HCT116 (cell line): Measurements from ENCODE around the gene FADD. TPM values are rescaled to one million over a fixed set of nuclear protein-coding genes. Genes with fewer than 3 reads are reported as not detected.

Source experiments
- ATAC-seq: fragments of 200-7000 bp; cut with Tn5 transposase; 2 replicates; pipeline ENCODE4 v1.9.1; 2020; ENCODE audit warnings: mild to moderate bottlenecking, moderate library complexity
- BruUV-seq: library from RNA; stranded (reverse); fragments of 400-500 nt; replicated peaks from 2 replicates; lab custom pipeline; 2021; lab: Mats Ljungman, UMichigan
- CTCF ChIA-PET: fragments of 300-600 bp; sonication (Branson Sonifier 250); formaldehyde crosslinking; loops from one replicate; lab custom pipeline; 2021; ENCODE audit warnings: antibody characterized with exemption; lab: Charles Lee
- POLR2A ChIA-PET: fragments of 300-600, 350-600 bp; sonication (Branson Sonifier 250); formaldehyde crosslinking; loops from one replicate; lab custom pipeline; 2021; ENCODE audit warnings: antibody characterized with exemption; lab: Charles Lee
- RAD21 ChIA-PET, 2 experiments: fragments of 300-600 bp; sonication (Branson Sonifier 250); formaldehyde crosslinking; loops; one replicate each; lab custom pipeline; 2023; ENCODE audit warnings: low total read pairs in 2 of 2; ENCODE audit not compliant: uncharacterized antibody in 2 of 2, unreplicated experiment in 2 of 2, low non-redundant PET in 1 of 2; lab: Charles Lee
- DNase-seq: peaks from one replicate; pipeline ENCODE4 v3.0.0-alpha.2; 2010; ENCODE audit warnings: low read depth, low spot score
- H2AFZ ChIP-seq: fragments of 200-600 bp; shearing (Covaris generic), sonication (generic); 2 replicates; pipeline ENCODE4 v1.6.1; 2017; ENCODE audit warnings: low read depth, mixed run types, mixed read lengths, antibody characterized with exemption, low read length; ENCODE audit not compliant: poor library complexity, severe bottlenecking
- H3K27ac ChIP-seq: 2 replicates; pipeline ENCODE4 v1.5.1; 2012; ENCODE audit warnings: low read depth, low read length
- H3K27me3 ChIP-seq: fragments of 200-600 bp; sonication (generic); 2 replicates; pipeline ENCODE4 v1.6.1; 2016; ENCODE audit warnings: mixed run types, low read length, mixed read lengths; ENCODE audit not compliant: insufficient read depth
- H3K36me3 ChIP-seq, 2 experiments: fragments of 200-500 bp in 1 of 2; fragments of 200-600 bp in 1 of 2; sonication (Bioruptor generic) in 1 of 2; sonication (generic) in 1 of 2; 2 replicates each; pipeline versions ENCODE4 v1.5.1 to v1.6.1; 2014 to 2016; ENCODE audit warnings: low read length in 2 of 2, inconsistent platforms in 1 of 2, mixed read lengths in 1 of 2, mixed run types in 1 of 2; ENCODE audit not compliant: insufficient read depth in 2 of 2, control insufficient read depth in 1 of 2
- H3K4me1 ChIP-seq, 2 experiments: fragments of 200-600 bp in 1 of 2; sonication (generic) in 1 of 2; 2 replicates each; pipeline versions ENCODE4 v1.5.1 to v1.6.1; 2012 to 2017; ENCODE audit warnings: low read length in 2 of 2, inconsistent platforms in 1 of 2, mild to moderate bottlenecking in 1 of 2, mixed read lengths in 1 of 2, mixed run types in 1 of 2, moderate library complexity in 1 of 2; ENCODE audit not compliant: insufficient read depth in 2 of 2, control insufficient read depth in 1 of 2
- H3K4me2 ChIP-seq: fragments of 200-600 bp; sonication (generic); 2 replicates; pipeline ENCODE4 v1.6.1; 2017; ENCODE audit warnings: mixed run types, low read length, mixed read lengths
- H3K4me3 ChIP-seq, 2 experiments: fragments of 200-600 bp in 1 of 2; sonication (generic) in 1 of 2; replicated peaks in 1 of 2; 2 replicates each; pipeline ENCODE4 v1.5.1; 2011 to 2016; ENCODE audit warnings: low read length in 2 of 2, control low read depth in 1 of 2, low read depth in 1 of 2, mild to moderate bottlenecking in 1 of 2, mixed read lengths in 1 of 2, mixed run types in 1 of 2
- H3K79me2 ChIP-seq: fragments of 200-600 bp; sonication (generic); 2 replicates; pipeline ENCODE4 v1.6.1; 2017; ENCODE audit warnings: mild to moderate bottlenecking, mixed run types, low read length, moderate library complexity, mixed read lengths; ENCODE audit not compliant: insufficient read depth
- H3K9ac ChIP-seq: fragments of 200-600 bp; sonication (generic); 2 replicates; pipeline ENCODE4 v1.6.1; 2016; ENCODE audit warnings: low read length, mixed read lengths
- H3K9me2 ChIP-seq: fragments of 200-600 bp; sonication (generic), shearing (Covaris generic); 2 replicates; pipeline ENCODE4 v1.6.1; 2017; ENCODE audit warnings: mixed run types, mild to moderate bottlenecking, moderate library complexity; ENCODE audit not compliant: insufficient read depth
- H3K9me3 ChIP-seq, 2 experiments: fragments of 200-500 bp in 1 of 2; fragments of 200-600 bp in 1 of 2; sonication (Bioruptor generic) in 1 of 2; sonication (generic) in 1 of 2; 2 replicates each; pipeline ENCODE4 v1.6.1; 2014 to 2017; ENCODE audit warnings: low read length in 2 of 2, mixed read lengths in 2 of 2, inconsistent platforms in 1 of 2, low read depth in 1 of 2, mild to moderate bottlenecking in 1 of 2, mixed run types in 1 of 2, moderate library complexity in 1 of 2; ENCODE audit not compliant: control insufficient read depth in 1 of 2, insufficient read depth in 1 of 2
- H4K20me1 ChIP-seq: fragments of 200-600 bp; sonication (generic), shearing (Covaris generic); 2 replicates; pipeline ENCODE4 v1.6.1; 2017; ENCODE audit warnings: mixed run types, mild to moderate bottlenecking, moderate library complexity; ENCODE audit not compliant: insufficient read depth
- CBX3 ChIP-seq: IDR thresholded peaks from 2 replicates; pipeline ENCODE4 v1.6.1; 2012; ENCODE audit warnings: low read depth
- EGR1 ChIP-seq: IDR thresholded peaks from 2 replicates; pipeline ENCODE4 v1.6.1; 2012; ENCODE audit warnings: low read depth
- ELF1 ChIP-seq: IDR thresholded peaks from 2 replicates; pipeline ENCODE4 v1.6.1; 2012; ENCODE audit warnings: low read depth, borderline replicate concordance
- FOSL1 ChIP-seq: IDR thresholded peaks from 2 replicates; pipeline ENCODE4 v1.6.1; 2012; ENCODE audit warnings: low read depth
- JUND ChIP-seq: IDR thresholded peaks from 2 replicates; pipeline ENCODE4 v1.6.1; 2012
- MAX ChIP-seq: IDR thresholded peaks from 2 replicates; pipeline ENCODE4 v1.6.1; 2012
- POLR2A ChIP-seq: IDR thresholded peaks from 2 replicates; pipeline ENCODE4 v1.7.0; 2011; ENCODE audit warnings: borderline replicate concordance; ENCODE audit not compliant: insufficient read depth, insufficient read length; ENCODE audit errors: extremely low read depth
- REST ChIP-seq: IDR thresholded peaks from 2 replicates; pipeline ENCODE4 v1.6.1; 2012; ENCODE audit warnings: low read depth
- SIN3A ChIP-seq: IDR thresholded peaks from 2 replicates; pipeline ENCODE4 v1.6.1; 2012; ENCODE audit warnings: low read depth
- SP1 ChIP-seq: IDR thresholded peaks from 2 replicates; pipeline ENCODE4 v1.6.1; 2012; ENCODE audit warnings: low read depth
- SRF ChIP-seq: IDR thresholded peaks from 2 replicates; pipeline ENCODE4 v1.6.1; 2012; ENCODE audit warnings: low read depth
- TCF7L2 ChIP-seq: IDR thresholded peaks from 2 replicates; pipeline ENCODE4 v1.7.0; 2011; ENCODE audit warnings: borderline replicate concordance, inconsistent platforms; ENCODE audit not compliant: insufficient read depth, insufficient read length; ENCODE audit errors: extremely low read depth
- ZBTB33 ChIP-seq: IDR thresholded peaks from 2 replicates; pipeline ENCODE4 v1.6.1; 2011; ENCODE audit warnings: mild to moderate bottlenecking, low read length, moderate library complexity; ENCODE audit not compliant: insufficient replicate concordance; ENCODE audit errors: extremely low read depth
- ZFX ChIP-seq: fragments of 450-650 bp; IDR thresholded peaks from 2 replicates; pipeline ENCODE4 v1.6.1; 2017
- ZNF274 ChIP-seq: fragments of 200-500 bp; sonication (Bioruptor generic); IDR thresholded peaks from 2 replicates; pipeline ENCODE4 v1.6.1; 2014; ENCODE audit warnings: mild to moderate bottlenecking, low read depth, low read length, inconsistent platforms
- intact Hi-C: fragments of 100-400 bp; cut with micrococcal nuclease; formaldehyde crosslinking; loops from 2 replicates; pipeline ENCODE4 v1.10.0; 2022
- total RNA-seq: library from RNA; stranded (reverse); gene quantifications from one replicate; pipeline ENCODE4 v1.2.1, GENCODE V29; 2021; ENCODE audit not compliant: unreplicated experiment

FADD gene
- total RNA-seq, 1 experiment from 2014 or later, result 26.7 TPM

GRCh38 chr11:70246196-70246595 is 43.1 kb downstream of the FADD start:
- ChIA-PET CTCF (no interaction called here), RAD21 (no interaction called here), POLR2A (no interaction called here)
- no peak overlapping the region for H2AFZ ChIP-seq
- DNase-seq (no peak), ATAC-seq (no peak)
- no peaks in the 10 kb centered on the region for H3K36me3 ChIP-seq
- no peaks in the 10 kb centered on the region for H3K9me2 ChIP-seq
- H3K4me2 ChIP-seq, result no peak overlapping the region
- no peak overlapping the region for H3K9ac ChIP-seq
- no peaks in the 10 kb centered on the region for H4K20me1 ChIP-seq
- intact Hi-C loops, result no loop called here
- H3K79me2 ChIP-seq, result no peaks in the 10 kb centered on the region
- no peaks in the 10 kb centered on the region for H3K27me3 ChIP-seq
- H3K9me3 ChIP-seq, result no peaks in the 10 kb centered on the region
- peaks cover 0 to 23% of the 10 kb centered on the region in 2 experiments; a peak in 2 of 4 replicates for H3K4me1 ChIP-seq
- no peak for TF ChIP-seq MAX
- TF ChIP-seq REST, result no peak
- TF ChIP-seq ELF1, result no peak
- TF ChIP-seq EGR1, result no peak
- no peak for TF ChIP-seq CBX3
- TF ChIP-seq POLR2A, result no peak
- no peak for TF ChIP-seq FOSL1
- no peak for TF ChIP-seq ZBTB33
- TF ChIP-seq SRF, result no peak
- no peak for TF ChIP-seq JUND
- TF ChIP-seq SP1, result no peak
- TF ChIP-seq SIN3A, result no peak
- TF ChIP-seq ZNF274, result no peak
- no peak for TF ChIP-seq ZFX
- no peak for TF ChIP-seq TCF7L2
- no TSS peak for BruUV-seq
- no peak overlapping the region for H3K4me3 ChIP-seq
- H3K27ac ChIP-seq, result no peak overlapping the region
